ENCODE results near the gene DMD.

- TF ChIP-seq CTCF (IDR thresholded peaks at IDR 0.05) (no peak), POLR2A (IDR thresholded peaks at IDR 0.05) (no peak)
Observed at GRCh38 chrX:31449081-31449480, 1762.3 kb downstream of the DMD start.
